Activated naive CD4-positive, alpha-beta T cell treated with anti-CD3 and anti-CD28 coated beads for 36 hours (primary cell): ENCODE measurements around the gene KISS1. TPM values are rescaled to one million over a fixed set of nuclear protein-coding genes. Genes with fewer than 3 reads are reported as not detected.

Source experiments
- total RNA-seq, 2 experiments: library from RNA; stranded (reverse); gene quantifications; one replicate each; pipeline ENCODE4 v1.2.3, GENCODE V29; 2021

Gene KISS1
- total RNA-seq, 2 experiments from 2014 or later = not detected

Other genes with a start within 250 kb of the KISS1 start
- gene SOX13, start 123.4 kb downstream of the KISS1 start, total RNA-seq = under 1 TPM; 0.10 to 0.17 TPM
- under 1 TPM; 0.77 to 0.93 TPM for gene ETNK2, start 44.4 kb downstream of the KISS1 start, total RNA-seq
- not detected for gene REN, start 30.2 kb downstream of the KISS1 start, total RNA-seq
- gene GOLT1A, start 17.5 kb upstream of the KISS1 start, total RNA-seq = not detected
- gene PLEKHA6, start 163.4 kb upstream of the KISS1 start, total RNA-seq = under 1 TPM; 0.17 to 0.52 TPM
- gene PPP1R15B, start 215.3 kb upstream of the KISS1 start, total RNA-seq = 10 to 100 TPM; 63.7 to 65.6 TPM